OCI-M2 (cell line): Measurements from ENCODE around the gene C4orf50.

Experiments
- DNase-seq: peaks from one replicate; lab custom pipeline; 2025; ENCODE audit not compliant: unreplicated experiment; lab: John Stamatoyannopoulos, UW

C4orf50 gene

GRCh38 chr4:5894266-5894665 lies 124.0 kb downstream of the C4orf50 start:
- DNase-seq = no peak

GRCh38 chr4:5893591-5893990 lies 124.6 kb downstream of the C4orf50 start:
- DNase-seq = no peak

GRCh38 chr4:5893004-5893580 lies 125.1 kb downstream of the C4orf50 start, which contains the start of gene CRMP1:
TSS of gene CRMP1 (minus strand) at chr4:5893086. CDS start at chr4:5892969, 117 bp downstream.
- DNase-seq = no peak

- no peak for DNase-seq
Observed at GRCh38 chr4:5892323-5893003, 125.8 kb downstream of the C4orf50 start.

GRCh38 chr4:5891563-5892322 lies 126.5 kb downstream of the C4orf50 start:
- no peak for DNase-seq

- DNase-seq = no peak
Observed at GRCh38 chr4:5890063-5890727, 128.0 kb downstream of the C4orf50 start.

- no peak for DNase-seq
Observed at GRCh38 chr4:5889002-5889696, 129.1 kb downstream of the C4orf50 start.

- DNase-seq = no peak
Observed at GRCh38 chr4:5888222-5889001, 129.8 kb downstream of the C4orf50 start.

- DNase-seq = no peak
Observed at GRCh38 chr4:5887361-5888221, 130.6 kb downstream of the C4orf50 start.

GRCh38 chr4:5887011-5887360 lies 131.2 kb downstream of the C4orf50 start:
- no peak for DNase-seq

- DNase-seq = no peak
Observed at GRCh38 chr4:5885733-5886132, 132.5 kb downstream of the C4orf50 start.

GRCh38 chr4:5884796-5885195 lies 133.4 kb downstream of the C4orf50 start:
- no peak for DNase-seq

GRCh38 chr4:5883916-5884315 lies 134.3 kb downstream of the C4orf50 start:
- DNase-seq = no peak

GRCh38 chr4:5882947-5883346 lies 135.3 kb downstream of the C4orf50 start:
- DNase-seq = no peak

GRCh38 chr4:5881340-5881739 lies 136.9 kb downstream of the C4orf50 start:
- DNase-seq = no peak

GRCh38 chr4:5878359-5878758 lies 139.9 kb downstream of the C4orf50 start:
- no peak for DNase-seq

- no peak for DNase-seq
Observed at GRCh38 chr4:5877392-5877791, 140.8 kb downstream of the C4orf50 start.

GRCh38 chr4:5874811-5875449 lies 143.3 kb downstream of the C4orf50 start:
- DNase-seq = no peak

GRCh38 chr4:5870701-5871100 lies 147.5 kb downstream of the C4orf50 start:
- no peak for DNase-seq
